NCI-H2107 treated with DMSO at 0.1 percent for 48 hours (cell line): ENCODE data around the gene PRPH.
"Not testable (repeated sequence)": the region's sequence is repeated elsewhere in the genome, so short reads cannot be mapped to it uniquely, and the experiment has no call there.

Experiments
- DNase-seq: peaks from one replicate; lab custom pipeline; 2025; ENCODE audit not compliant: unreplicated experiment; lab: John Stamatoyannopoulos, UW

The PRPH gene

DNA sequence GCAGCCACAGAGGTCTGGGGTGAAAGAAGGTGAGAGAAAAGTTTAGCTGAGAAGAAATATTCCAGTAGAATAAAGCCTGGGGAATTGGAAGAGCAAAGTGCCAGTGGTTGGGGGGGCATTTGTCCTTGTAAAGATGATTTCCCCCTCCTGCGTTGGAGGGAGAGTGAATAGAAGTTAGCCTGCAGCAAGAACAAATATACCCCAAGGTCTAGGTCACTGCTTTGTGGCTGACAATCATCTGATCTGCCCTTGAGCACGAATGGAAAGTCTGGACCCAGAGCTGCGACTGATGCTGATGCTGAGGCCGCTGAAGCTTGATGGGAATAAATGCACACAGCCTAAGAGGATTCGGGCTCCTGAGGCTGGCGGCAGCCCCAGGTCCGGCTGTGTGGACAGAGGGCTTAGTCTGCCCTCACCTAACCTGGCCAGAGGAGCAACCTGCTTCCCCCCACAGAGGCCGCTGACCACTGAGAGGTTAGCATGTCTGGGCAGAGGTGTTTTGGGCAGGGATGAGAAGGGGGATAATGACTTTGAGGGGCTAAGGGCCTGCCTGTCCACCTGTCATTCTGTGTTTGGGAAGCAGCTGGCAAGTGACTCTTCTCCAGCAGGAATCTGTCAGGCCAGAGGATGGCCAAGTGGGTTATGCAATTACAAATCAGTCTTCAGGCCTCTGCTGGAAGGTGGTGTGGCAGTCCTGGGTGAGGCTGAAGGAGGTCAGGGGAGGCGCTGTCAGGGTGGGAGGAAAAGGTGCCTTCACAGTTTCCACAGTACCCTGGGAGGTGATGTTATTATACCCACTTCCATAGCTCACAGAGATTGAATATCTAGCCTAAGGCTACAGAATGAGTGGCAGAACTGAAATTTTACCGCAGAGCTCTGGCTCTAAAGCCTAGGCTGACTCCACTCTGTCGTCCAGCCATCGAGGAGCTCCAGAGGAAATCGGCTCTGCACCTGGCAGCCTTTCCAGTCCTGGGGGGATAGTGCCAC is 18.4 kb upstream of the PRPH start:
- no peak for DNase-seq

DNA sequence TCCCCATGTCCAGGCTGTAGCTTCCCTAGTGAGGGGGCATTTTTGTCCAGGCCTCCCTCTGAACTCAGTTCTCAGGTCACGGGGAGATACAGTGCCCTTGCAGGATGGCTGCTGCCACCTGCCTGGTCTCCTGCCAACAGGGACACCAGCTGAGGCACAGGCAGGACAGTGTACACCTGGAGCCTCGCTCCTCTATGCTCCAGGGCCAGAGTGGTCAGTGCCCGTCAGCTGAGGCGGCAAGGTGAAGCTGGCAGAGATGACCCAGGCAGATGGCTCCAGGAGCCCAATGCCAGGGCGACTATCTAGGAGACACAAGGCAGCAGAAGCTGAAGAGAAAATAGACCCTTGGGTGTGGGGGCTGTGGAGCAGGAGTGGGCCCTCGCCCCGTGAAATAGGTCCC is 17.5 kb upstream of the PRPH start:
- DNase-seq: no peak

DNA sequence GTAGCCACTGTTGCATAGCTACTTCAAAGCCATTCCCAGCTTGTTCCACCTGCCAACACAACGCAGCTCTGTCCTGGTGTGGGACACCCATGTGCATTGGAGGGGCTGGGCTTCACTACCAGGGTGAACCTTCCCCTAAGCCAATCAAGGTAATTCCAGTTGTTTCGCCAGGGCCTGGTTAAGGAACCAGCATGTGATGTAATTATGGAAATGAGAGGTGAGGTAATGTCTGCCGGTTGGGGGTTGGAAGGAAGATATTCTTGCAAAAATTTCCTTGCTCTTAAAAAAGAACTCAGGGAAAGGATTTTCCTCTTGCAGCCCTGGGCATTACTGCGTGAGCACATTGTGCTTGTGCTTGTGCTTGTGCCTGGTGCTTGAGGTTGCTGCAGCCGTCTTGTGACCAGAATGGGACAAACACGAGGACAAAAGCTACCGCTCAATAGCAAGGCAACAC is 15.2 kb upstream of the PRPH start:
- peak; percentile 47 for DNase-seq

DNA sequence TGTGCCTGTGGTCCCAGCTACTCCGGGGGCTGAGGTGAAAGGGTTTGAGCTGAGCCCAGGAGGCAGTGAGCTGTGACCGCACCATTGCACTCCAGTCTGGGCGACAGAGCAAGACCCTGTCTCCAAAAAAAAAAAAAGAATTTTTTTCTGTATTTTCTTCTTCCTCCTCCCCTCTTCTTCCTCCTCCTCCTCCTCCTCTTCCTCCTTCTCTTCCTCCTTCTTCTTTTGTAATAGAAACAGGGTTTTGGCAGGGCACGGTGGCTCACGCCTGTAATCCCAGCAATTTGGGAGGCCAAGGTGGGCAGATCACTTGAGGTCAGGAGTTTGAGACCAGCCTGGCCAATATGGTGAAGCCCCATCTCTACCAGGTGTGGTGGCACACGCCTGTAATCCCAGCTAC is 14.4 kb upstream of the PRPH start:
- not testable (repeated sequence) for DNase-seq

DNA sequence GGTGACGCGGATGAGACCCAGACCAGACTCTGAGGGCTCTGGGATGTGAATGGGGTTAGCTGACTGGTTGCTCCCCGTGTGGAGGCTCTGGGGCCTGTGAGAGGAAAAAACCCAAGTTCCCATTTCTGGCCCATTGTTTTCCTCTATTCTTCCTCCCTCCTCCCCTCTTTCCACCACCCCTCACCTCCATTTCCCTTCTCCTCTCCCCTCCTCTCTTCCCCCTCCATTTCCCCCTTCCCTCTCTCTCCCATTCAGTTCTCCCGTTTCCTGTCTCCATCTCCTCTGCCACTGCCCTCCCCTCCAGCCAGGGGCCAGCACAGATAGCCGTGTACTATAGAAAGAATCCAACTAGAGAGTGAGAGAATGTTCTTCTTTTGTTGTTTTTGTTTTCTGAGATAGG is 12.6 kb upstream of the PRPH start:
- no peak for DNase-seq

DNA sequence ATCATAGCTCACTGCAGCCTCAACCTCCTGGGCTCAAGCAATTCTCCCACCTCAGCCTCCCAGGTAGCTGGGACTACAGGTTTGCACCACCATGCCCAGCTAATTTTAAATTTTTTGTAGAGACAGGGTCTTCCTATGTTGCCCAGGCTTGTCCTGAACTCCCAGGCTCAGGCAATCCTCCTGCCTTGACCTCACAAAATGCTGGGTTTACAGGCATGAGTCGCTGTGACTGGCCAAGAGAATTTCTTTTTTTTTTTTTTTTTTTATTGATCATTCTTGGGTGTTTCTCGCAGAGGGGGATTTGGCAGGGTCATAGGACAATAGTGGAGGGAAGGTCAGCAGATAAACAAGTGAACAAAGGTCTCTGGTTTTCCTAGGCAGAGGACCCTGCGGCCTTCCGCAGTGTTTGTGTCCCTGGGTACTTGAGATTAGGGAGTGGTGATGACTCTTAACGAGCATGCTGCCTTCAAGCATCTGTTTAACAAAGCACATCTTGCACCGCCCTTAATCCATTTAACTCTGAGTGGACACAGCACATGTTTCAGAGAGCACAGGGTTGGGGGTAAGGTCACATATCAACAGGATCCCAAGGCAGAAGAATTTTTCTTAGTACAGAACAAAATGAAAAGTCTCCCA is 12.1 kb upstream of the PRPH start:
- not testable (repeated sequence) for DNase-seq

DNA sequence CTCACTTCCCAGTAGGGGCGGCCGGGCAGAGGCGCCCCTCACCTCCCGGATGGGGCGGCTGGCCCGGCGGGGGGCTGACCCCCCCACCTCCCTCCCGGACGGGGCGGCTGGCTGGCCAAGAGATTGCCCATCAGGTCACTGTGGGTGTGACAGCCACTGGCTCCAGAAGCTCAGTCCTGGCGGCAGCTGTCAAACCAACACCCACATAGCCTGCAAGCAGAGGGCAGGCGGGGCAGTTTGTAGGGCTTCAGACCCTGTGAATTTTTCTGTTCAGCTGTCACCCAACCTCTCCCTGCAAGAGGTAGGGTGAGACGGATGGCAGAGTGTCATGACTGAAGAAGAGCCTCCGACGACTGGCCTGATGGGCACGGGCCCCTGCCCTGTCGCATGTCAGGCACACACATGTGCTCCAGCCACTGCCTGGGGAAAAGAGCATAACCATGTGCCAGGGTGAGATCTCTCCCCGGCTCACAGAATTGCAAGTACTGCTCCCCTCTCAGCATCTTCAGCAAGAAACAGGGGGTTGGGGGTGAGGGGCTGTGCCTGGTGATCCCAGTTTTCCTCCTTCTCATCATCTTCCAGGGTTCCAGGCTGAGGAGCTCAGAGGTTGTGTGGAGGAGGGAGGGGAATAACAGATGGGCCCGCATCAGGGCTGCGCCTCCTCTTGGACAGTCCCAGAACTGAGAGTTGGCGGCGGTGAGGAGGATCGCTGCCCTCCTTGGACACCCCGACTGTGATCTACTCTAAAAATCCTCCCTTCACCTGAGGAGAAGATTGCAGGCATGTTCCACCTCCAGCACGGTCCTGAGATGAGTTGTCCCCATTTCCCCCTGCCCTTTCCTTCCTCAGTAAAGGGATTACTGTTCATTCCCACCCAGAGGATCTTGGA is 11.2 kb upstream of the PRPH start:
- no peak for DNase-seq

DNA sequence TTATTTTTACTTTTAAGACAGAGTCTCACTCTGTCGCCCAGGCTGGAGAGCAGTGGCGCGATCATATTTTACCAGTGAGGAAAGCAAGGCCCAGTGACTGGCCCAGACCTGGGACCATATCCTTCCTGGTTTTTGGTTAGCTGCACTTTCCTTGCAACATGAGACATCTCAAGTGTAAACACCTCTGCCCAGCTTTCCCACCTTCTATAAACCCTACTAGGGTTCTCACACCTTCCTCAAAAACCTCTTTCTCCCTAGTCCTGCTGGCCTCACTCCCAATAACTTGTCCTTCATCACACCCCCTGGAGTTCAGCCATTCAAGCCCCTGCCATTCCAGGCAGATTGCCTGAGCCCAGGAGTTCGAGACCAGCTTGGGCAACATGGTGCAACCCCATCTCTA is 10.3 kb upstream of the PRPH start:
- DNase-seq: no peak

DNA sequence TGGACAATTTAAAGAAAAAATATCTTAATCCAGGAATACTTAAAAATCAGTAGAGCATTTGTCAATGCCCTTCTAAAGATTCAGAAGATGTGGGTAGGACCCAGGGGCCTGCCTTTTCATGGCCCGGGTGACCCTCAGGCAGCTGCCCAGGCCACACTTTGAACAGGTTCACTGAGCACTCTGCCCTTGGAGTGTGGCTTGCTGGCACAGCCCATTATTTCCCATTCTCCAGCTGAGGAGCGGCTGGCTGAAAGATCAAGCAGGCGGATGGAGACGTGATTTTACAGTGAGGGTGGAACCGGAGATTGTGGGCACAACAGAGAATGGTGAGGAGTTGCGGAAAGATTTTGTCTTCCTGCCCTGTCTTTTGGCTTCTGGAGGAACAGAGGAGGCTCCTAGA is 7.1 kb upstream of the PRPH start:
- no peak for DNase-seq

DNA sequence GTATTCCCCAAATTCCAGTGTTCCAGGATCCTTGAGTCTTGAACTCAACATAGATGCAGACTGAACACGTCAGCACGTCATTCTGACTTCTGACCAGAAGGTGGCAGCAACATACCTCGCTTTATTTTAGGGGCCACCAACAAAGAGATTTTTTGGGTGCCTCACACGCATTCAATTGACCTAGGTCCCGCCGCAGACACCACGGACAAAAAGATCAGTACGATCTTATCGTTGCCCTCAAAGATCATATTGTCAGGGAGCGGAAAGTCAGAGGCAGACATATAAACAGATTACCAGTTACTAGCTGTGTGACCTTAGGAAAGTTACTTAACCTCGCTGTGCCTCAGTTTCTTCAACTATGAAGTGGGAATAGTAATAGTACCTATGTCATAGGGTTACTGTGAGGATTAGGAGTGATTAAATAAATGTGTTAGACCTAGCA is 6.5 kb upstream of the PRPH start:
- peak; percentile 39 for DNase-seq

DNA sequence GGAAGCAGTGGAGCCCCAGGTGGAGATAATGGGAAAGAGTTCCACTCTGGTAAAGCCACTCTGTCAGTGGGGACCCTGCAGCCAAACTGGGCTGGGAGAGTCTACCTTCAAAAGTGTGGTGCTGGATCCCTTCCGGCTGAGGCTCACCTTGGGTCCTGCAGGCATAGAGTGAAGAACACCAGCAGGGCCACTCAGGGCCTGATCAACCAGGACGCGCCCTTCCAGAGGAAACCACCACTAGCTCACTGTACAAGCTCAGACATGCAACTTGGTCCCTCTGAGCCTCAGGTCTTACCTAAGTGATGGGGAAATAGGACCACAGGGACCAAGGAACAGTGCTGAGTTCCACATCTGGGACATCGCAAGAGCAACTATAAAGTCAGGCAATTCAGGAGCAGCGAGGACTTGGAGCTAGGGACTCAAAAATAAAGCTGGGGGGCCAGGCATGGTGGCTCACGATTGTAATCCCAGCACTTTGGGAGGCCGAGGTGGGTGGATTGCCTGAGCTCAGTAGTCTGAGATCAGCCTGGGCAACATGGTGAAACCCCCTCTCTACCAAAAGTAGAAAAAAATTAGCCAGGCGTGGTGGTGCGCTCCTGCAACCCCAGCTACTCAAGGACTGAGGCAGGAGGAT is 5.9 kb upstream of the PRPH start:
- no peak for DNase-seq

DNA sequence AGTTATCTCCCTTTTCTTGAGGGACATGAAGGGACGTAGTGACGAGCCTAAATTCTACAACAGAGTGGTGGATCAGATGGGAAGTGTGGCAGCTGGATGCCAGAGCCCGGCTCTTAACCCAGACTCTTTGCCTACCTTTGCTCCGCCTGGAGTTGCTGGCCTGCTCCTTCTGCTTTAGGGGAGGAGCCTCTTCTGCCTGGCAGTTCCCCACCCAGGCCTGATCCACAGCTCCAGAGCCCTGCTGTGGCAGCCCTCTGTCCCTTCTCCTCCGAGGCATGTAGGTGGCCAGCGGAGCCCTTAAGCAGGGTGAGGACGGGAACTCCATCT is 2.3 kb upstream of the PRPH start:
- no peak for DNase-seq

DNA sequence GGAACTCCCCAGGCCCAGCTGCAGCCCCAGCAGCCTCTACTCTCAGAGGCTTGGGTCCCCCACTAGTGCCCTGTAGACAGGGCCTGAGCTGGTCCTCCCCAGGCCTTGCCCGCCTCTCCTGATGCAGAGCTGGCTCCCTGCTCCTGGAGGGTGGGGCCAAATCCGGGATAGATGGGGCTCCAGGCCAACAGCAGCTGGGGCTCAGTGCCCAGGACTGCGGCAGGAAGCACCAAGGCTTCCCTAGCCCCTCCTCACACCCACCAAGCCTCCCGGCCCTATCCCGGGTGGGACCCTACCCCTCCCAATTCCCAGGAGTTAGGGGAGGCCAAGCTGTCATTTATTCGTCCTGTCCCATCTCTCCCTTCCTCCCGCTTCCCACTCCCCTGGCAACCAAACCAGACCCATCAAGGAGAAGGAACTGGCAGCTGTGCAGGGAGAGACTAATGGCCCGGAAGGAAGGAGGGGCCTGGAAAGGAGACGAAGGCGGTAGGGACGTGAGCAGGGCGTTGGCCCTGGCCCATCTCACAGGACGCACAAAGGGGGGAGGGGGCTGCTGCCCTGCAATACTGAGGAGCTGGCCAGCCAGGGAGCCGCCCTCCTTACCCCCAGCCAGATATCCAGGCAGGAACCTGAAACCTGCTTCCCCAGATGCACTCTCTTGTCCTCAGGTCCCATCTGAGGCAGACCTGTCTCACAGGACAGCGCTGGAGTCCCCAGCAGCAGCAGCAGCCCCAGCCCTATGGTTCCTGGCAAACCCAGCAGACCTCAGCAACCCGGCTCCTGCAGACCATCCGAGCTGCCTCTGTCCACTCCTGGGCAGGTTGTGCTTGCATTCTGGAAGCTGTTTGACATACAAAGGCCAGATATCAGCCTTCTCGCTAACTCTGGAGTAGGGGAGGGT is 1.6 kb upstream of the PRPH start:
- no peak for DNase-seq

DNA sequence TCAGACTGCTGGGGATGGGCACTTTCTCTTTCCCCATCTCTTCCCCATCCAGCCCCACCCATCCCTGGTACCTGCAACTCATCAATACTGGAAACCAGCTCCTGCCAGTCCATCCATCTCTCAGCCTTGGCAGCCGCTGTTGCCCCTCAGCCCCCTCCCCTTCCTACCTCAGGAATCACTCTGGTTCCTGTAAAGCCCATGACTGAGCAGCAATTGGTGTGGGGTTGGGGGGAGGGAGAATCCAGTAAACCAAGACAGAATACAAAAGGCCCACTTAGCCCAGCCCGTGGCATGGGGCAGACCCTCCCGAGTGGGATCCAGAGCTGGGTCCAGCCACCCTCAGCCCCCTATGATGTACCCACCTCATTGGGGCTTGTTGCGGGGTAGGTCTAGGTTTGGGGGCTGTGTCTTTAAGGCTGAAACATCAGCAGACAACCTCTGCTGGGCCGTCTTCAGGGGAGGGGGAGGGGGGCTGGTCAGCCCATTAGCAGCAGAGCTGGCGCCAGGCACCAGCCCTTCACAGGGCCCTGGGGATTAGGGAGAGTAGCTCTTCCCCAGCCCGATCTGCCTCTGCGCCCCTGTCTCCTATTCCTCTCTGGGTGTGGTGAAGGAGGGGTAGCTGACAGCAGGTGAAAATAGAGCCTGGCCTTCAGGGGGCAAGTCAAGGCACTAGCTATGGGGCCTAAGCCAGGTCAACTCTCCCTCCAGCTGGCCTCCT is 702 bp upstream of the PRPH start:
- no peak for DNase-seq

DNA sequence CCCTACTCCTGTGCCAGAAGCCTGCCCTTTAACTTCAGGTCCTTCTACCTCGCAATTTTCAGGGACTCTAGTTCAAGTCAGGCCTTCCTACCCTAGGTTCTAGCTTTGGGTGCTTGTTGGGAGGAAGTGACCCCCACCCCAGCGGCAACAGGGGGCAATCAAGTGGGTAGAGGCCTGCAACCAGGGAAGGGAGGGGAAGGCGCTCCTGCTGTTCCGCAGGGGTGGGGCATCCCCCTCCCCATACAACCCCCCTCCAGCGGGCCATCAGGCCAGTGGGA is 204 bp upstream of the PRPH start:
- DNase-seq: no peak

DNA sequence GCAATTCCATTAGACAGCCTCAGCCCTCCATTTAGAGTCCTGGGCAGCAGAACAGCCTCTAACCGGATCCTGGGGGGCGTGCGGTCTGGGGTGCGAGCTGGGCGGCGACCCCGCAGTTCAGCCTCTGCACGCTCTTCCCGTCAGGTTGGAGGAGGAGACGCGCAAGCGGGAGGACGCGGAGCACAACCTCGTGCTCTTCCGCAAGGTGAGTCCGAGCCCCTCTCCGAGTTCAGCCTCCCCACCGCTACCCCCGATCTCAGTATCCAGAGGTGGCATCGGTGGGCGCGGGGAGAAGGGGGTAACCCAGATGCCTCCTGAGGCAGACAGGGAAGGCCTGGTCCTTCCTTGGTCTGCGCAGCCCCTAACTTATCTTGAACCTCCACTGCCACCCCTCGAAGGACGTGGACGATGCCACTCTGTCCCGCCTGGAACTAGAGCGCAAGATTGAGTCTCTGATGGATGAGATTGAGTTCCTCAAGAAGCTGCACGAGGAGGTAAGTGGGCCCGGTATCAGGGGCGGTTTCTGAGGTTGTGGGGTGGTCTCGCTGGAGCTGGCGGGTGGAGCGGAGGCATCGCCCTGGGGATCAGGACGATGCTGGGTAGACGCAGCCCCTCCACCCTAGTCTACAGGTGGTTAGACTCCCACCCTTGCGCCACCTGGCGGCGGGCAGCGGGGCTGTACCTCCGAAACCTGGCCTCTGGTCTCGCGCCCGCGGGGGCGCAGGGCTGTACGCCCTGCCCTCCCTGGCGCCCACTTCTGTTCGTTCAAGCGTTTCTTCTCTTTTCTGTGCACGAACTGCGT is 1.3 kb downstream of the PRPH start:
- DNase-seq: peak; percentile 33

DNA sequence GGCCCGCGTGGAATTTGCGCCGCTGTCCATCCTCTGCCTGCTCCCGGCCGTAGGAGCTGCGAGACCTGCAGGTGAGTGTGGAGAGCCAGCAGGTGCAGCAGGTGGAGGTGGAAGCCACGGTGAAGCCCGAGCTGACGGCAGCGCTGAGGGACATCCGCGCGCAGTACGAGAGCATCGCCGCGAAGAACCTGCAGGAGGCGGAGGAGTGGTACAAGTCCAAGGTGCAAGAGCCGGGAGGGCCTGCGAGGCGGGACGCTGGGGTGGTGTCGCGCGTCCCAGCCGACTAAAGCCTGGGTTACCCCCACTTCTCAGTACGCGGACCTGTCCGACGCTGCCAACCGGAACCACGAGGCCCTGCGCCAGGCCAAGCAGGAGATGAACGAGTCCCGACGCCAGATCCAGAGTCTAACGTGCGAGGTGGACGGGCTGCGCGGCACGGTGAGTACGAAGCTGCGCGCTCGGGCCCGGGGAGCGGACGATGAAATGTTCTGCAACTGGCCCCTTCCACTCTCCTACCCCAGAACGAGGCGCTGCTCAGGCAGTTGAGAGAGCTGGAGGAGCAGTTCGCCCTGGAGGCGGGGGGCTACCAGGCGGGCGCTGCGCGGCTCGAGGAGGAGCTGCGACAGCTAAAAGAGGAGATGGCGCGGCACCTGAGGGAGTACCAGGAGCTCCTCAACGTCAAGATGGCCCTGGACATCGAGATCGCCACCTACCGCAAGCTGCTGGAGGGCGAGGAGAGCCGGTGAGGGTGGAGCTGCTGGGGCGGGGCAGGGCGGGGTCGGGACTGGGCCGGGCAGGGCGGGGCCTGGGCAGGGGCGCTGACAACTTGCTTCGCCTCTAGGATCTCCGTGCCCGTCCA is 2.1 kb downstream of the PRPH start:
- no peak for DNase-seq

DNA sequence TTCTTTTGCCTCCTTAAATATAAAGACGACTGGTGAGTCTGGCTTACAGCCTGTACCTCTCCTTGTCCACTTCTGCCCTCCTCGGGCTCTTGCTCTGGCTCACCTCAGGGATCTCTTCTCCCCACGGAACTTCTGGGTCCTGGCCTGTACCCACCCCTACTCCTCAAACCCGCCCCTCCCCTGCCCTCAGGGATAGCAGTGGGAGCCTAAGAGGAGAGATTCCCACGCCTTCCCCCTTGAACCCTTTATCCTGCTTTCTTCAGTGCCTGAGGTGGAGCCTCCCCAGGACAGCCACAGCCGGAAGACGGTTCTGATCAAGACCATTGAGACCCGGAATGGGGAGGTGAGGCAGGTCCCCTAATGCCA is 2.7 kb downstream of the PRPH start:
- DNase-seq: no peak
